PFSK-1 (cell line): Measurements from ENCODE around the gene CUBN.

ENCODE experiments used
- FOXP2 ChIP-seq: optimal IDR thresholded peaks from 2 replicates; pipeline ENCODE3; 2011; ENCODE audit warnings: borderline replicate concordance, control low read depth, inconsistent platforms; ENCODE audit not compliant: insufficient read depth; ENCODE audit errors: extremely low read length, extremely low read depth
- POLR2AphosphoS5 ChIP-seq: IDR thresholded peaks from 2 replicates; pipeline ENCODE4 v1.6.1; 2012; ENCODE audit warnings: low read depth, mild to moderate bottlenecking, control low read depth, low read length, moderate library complexity
- REST ChIP-seq, 2 experiments: IDR thresholded peaks; 2 replicates each; pipeline versions ENCODE4 v1.6.1 to v1.8.0; 2011 to 2012; ENCODE audit warnings: low read depth in 2 of 2, low read length in 2 of 2, control low read depth in 1 of 2, inconsistent platforms in 1 of 2, mild to moderate bottlenecking in 1 of 2, moderate library complexity in 1 of 2; ENCODE audit not compliant: insufficient read depth in 1 of 2
- TAF1 ChIP-seq: IDR thresholded peaks from 2 replicates; pipeline ENCODE4 v1.6.1; 2012; ENCODE audit warnings: low read length, control low read depth, borderline replicate concordance; ENCODE audit not compliant: insufficient read depth

GRCh38 chr10:16952610-16953009, 177.0 kb downstream of the CUBN start:
- TF ChIP-seq REST (IDR thresholded peaks at IDR 0.05; ENCODE audit: insufficient read depth in 1 of 2, low read depth in 2 of 2, low read length in 2 of 2) = no peak
- no peak for TF ChIP-seq POLR2AphosphoS5
- no peak for TF ChIP-seq TAF1
- no peak for TF ChIP-seq FOXP2
